ENCODE results near the gene PLA2G4B. TPM values are rescaled to one million over a fixed set of nuclear protein-coding genes. Genes with fewer than 3 reads are reported as not detected.

PLA2G4B gene
- total and polyA plus RNA-seq, 2 experiments from 2014 or later: 1.4 to 1.6 TPM

- H4K20me1 ChIP-seq (ENCODE audit: insufficient read depth): no peaks in the 10 kb centered on the region
- DNase-seq: no peak
- H3K4me2 ChIP-seq (ENCODE audit: unreplicated experiment): no peak overlapping the region
- no peaks in the 10 kb centered on the region for H3F3A ChIP-seq (ENCODE audit: insufficient read depth)
- H3K9me2 ChIP-seq (ENCODE audit: insufficient read depth): no peaks in the 10 kb centered on the region
- H3K4me3 ChIP-seq: no peak overlapping the region
- no peak overlapping the region for H3K27ac ChIP-seq
- H3K79me2 ChIP-seq (ENCODE audit: insufficient read depth): no peaks in the 10 kb centered on the region
- TF ChIP-seq EZH2 (IDR thresholded peaks at IDR 0.05; ENCODE audit: insufficient read depth, poor library complexity, severe bottlenecking) (no peak), EZH2phosphoT487 (IDR thresholded peaks at IDR 0.05; ENCODE audit: insufficient read depth, low read depth) (no peak)
- H3K9me3 ChIP-seq (ENCODE audit: low read depth): no peaks in the 10 kb centered on the region
- no peak overlapping the region for H3K9ac ChIP-seq
- no peak overlapping the region for H2AFZ ChIP-seq
- 86 to 89% methylated on average over 8 of the region's 8 CpGs for WGBS, 2 experiments (ENCODE audit: low coverage in 1 of 2, low lambda C conversion rate in 2 of 2, missing lambda C conversion rate in 2 of 2)
- H3K4me1 ChIP-seq (ENCODE audit: insufficient read depth): no peaks in the 10 kb centered on the region
- in situ Hi-C loops (cut with MboI): no loop called here
- no peaks in the 10 kb centered on the region for H3K27me3 ChIP-seq (replicated peaks; ENCODE audit: insufficient read depth)
- H3K36me3 ChIP-seq (ENCODE audit: low read depth): no peaks in the 10 kb centered on the region
These were observed 42.4 kb downstream of the PLA2G4B start for GRCh38 chr15:41881086-41881485.

GRCh38 chr15:41881550-41881919 lies 42.9 kb downstream of the PLA2G4B start:
- whole genome bisulfite sequencing, 2 experiments (ENCODE audit: low coverage in 1 of 2, low lambda C conversion rate in 2 of 2, missing lambda C conversion rate in 2 of 2): 28 to 31% methylated on average over 5 to 10 of the region's 10 CpGs
- no peak overlapping the region for H3K27ac ChIP-seq
- H2AFZ ChIP-seq: no peak overlapping the region
- DNase-seq: peak; percentile 34
- H3K4me2 ChIP-seq (ENCODE audit: unreplicated experiment): no peak overlapping the region
- H3K4me1 ChIP-seq (ENCODE audit: insufficient read depth): no peaks in the 10 kb centered on the region
- no peaks in the 10 kb centered on the region for H3K79me2 ChIP-seq (ENCODE audit: insufficient read depth)
- H3K36me3 ChIP-seq (ENCODE audit: low read depth): no peaks in the 10 kb centered on the region
- in situ Hi-C loops (cut with MboI): no loop called here
- H3K9ac ChIP-seq: no peak overlapping the region
- no peaks in the 10 kb centered on the region for H3K9me2 ChIP-seq (ENCODE audit: insufficient read depth)
- H3K4me3 ChIP-seq: no peak overlapping the region
- TF ChIP-seq EZH2 (IDR thresholded peaks at IDR 0.05; ENCODE audit: insufficient read depth, poor library complexity, severe bottlenecking) (no peak), EZH2phosphoT487 (IDR thresholded peaks at IDR 0.05; ENCODE audit: insufficient read depth, low read depth) (no peak)
- H3K27me3 ChIP-seq (replicated peaks; ENCODE audit: insufficient read depth): no peaks in the 10 kb centered on the region
- no peaks in the 10 kb centered on the region for H4K20me1 ChIP-seq (ENCODE audit: insufficient read depth)
- no peaks in the 10 kb centered on the region for H3F3A ChIP-seq (ENCODE audit: insufficient read depth)
- H3K9me3 ChIP-seq (ENCODE audit: low read depth): no peaks in the 10 kb centered on the region

- no peaks in the 10 kb centered on the region for H3K79me2 ChIP-seq (ENCODE audit: insufficient read depth)
- no peak overlapping the region for H3K27ac ChIP-seq
- no peaks in the 10 kb centered on the region for H3K4me1 ChIP-seq (ENCODE audit: insufficient read depth)
- H3K4me3 ChIP-seq: no peak overlapping the region
- WGBS, 2 experiments (ENCODE audit: low coverage in 1 of 2, low lambda C conversion rate in 2 of 2, missing lambda C conversion rate in 2 of 2): 31 to 34% methylated on average over 25 to 64 of the region's 81 CpGs
- no peaks in the 10 kb centered on the region for H3K36me3 ChIP-seq (ENCODE audit: low read depth)
- DNase-seq: no peak
- in situ Hi-C loops (cut with MboI): no loop called here
- no peak for TF ChIP-seq EZH2phosphoT487 (IDR thresholded peaks at IDR 0.05; ENCODE audit: insufficient read depth, low read depth)
- no peak for TF ChIP-seq EZH2 (IDR thresholded peaks at IDR 0.05; ENCODE audit: insufficient read depth, poor library complexity, severe bottlenecking)
- H3K4me2 ChIP-seq (ENCODE audit: unreplicated experiment): no peak overlapping the region
- H3F3A ChIP-seq (ENCODE audit: insufficient read depth): no peaks in the 10 kb centered on the region
- no peak overlapping the region for H3K9ac ChIP-seq
- no peaks in the 10 kb centered on the region for H4K20me1 ChIP-seq (ENCODE audit: insufficient read depth)
- no peaks in the 10 kb centered on the region for H3K9me2 ChIP-seq (ENCODE audit: insufficient read depth)
- no peaks in the 10 kb centered on the region for H3K27me3 ChIP-seq (replicated peaks; ENCODE audit: insufficient read depth)
- no peak overlapping the region for H2AFZ ChIP-seq
- no peaks in the 10 kb centered on the region for H3K9me3 ChIP-seq (ENCODE audit: low read depth)
These were observed 43.5 kb downstream of the PLA2G4B start for GRCh38 chr15:41881920-41882688.

GRCh38 chr15:41882689-41883483 lies 44.2 kb downstream of the PLA2G4B start:
- Histone ChIP-seq H3F3A (ENCODE audit: insufficient read depth) (no peaks in the 10 kb centered on the region), H3K4me3 (no peak overlapping the region), H3K4me2 (ENCODE audit: unreplicated experiment) (no peak overlapping the region), H3K27me3 (replicated peaks; ENCODE audit: insufficient read depth) (no peaks in the 10 kb centered on the region), H2AFZ (no peak overlapping the region), H3K79me2 (ENCODE audit: insufficient read depth) (no peaks in the 10 kb centered on the region), H3K4me1 (ENCODE audit: insufficient read depth) (no peaks in the 10 kb centered on the region), H3K36me3 (ENCODE audit: low read depth) (no peaks in the 10 kb centered on the region), H3K27ac (no peak overlapping the region), H3K9me3 (ENCODE audit: low read depth) (no peaks in the 10 kb centered on the region), H4K20me1 (ENCODE audit: insufficient read depth) (no peaks in the 10 kb centered on the region), H3K9ac (no peak overlapping the region), H3K9me2 (ENCODE audit: insufficient read depth) (no peaks in the 10 kb centered on the region)
- in situ Hi-C loops (cut with MboI): no loop called here
- DNase-seq: no peak
- TF ChIP-seq EZH2phosphoT487 (IDR thresholded peaks at IDR 0.05; ENCODE audit: insufficient read depth, low read depth) (no peak), EZH2 (IDR thresholded peaks at IDR 0.05; ENCODE audit: insufficient read depth, poor library complexity, severe bottlenecking) (no peak)
- 95 to 97% methylated on average over 14 of the region's 14 CpGs for WGBS, 2 experiments (ENCODE audit: low coverage in 1 of 2, low lambda C conversion rate in 2 of 2, missing lambda C conversion rate in 2 of 2)
